Caco-2 (cell line): ENCODE measurements around the gene SEMG2. TPM values are rescaled to one million over a fixed set of nuclear protein-coding genes. Genes with fewer than 3 reads are reported as not detected.

Experiments used
- BruUV-seq: library from RNA; stranded (reverse); fragments of 400-500 nt; replicated peaks from 2 replicates; lab custom pipeline; 2021; lab: Mats Ljungman, UMichigan
- CTCF ChIA-PET: fragments of 300-600 bp; sonication (Branson Sonifier 250); formaldehyde crosslinking; loops from one replicate; lab custom pipeline; 2022; ENCODE audit warnings: antibody characterized with exemption; lab: Charles Lee
- POLR2A ChIA-PET: fragments of 300-600 bp; sonication (Branson Sonifier 250); formaldehyde crosslinking; loops from one replicate; lab custom pipeline; 2022; ENCODE audit warnings: antibody characterized with exemption; lab: Charles Lee
- DNase-seq, 2 experiments: peaks; one replicate each; pipeline versions ENCODE4 v3.0.0 to v3.0.0-alpha.2; 2020 to 2022
- H3K27me3 ChIP-seq: replicated peaks from 2 replicates; pipeline ENCODE4 v1.6.0; 2011; ENCODE audit warnings: low read length; ENCODE audit not compliant: control insufficient read depth, insufficient read depth
- H3K36me3 ChIP-seq: 2 replicates; pipeline ENCODE4 v1.5.1; 2011; ENCODE audit warnings: low read length; ENCODE audit not compliant: control insufficient read depth, insufficient read depth
- H3K4me1 ChIP-seq: fragments of 250-450 bp; sonication (Bioruptor Pico); 2 replicates; pipeline ENCODE4 v1.5.1; 2020; ENCODE audit warnings: mild to moderate bottlenecking
- H3K4me3 ChIP-seq: 2 replicates; pipeline ENCODE4 v1.5.1; 2011; ENCODE audit warnings: low read depth, mild to moderate bottlenecking, control low read depth, low read length
- H3K9me3 ChIP-seq: fragments of 250-450 bp; sonication (Bioruptor Pico); 2 replicates; pipeline ENCODE4 v1.5.1; 2020; ENCODE audit warnings: mild to moderate bottlenecking, moderate library complexity
- H3K27ac Mint-ChIP-seq: one replicate; pipeline ENCODE4 v1.8.0; 2022; ENCODE audit warnings: mixed read lengths; ENCODE audit not compliant: unreplicated experiment
- H3K27me3 Mint-ChIP-seq: one replicate; pipeline ENCODE4 v1.8.0; 2022; ENCODE audit warnings: mixed read lengths; ENCODE audit not compliant: insufficient read depth, unreplicated experiment
- H3K36me3 Mint-ChIP-seq: one replicate; pipeline ENCODE4 v1.8.0; 2022; ENCODE audit warnings: mild to moderate bottlenecking, mixed read lengths; ENCODE audit not compliant: insufficient read depth, unreplicated experiment
- H3K4me1 Mint-ChIP-seq: one replicate; pipeline ENCODE4 v1.8.0; 2022; ENCODE audit warnings: low read depth, mixed read lengths; ENCODE audit not compliant: unreplicated experiment
- H3K4me3 Mint-ChIP-seq: one replicate; pipeline ENCODE4 v1.8.0; 2022; ENCODE audit warnings: mild to moderate bottlenecking, moderate library complexity, mixed read lengths; ENCODE audit not compliant: unreplicated experiment
- H3K9me3 Mint-ChIP-seq: one replicate; pipeline ENCODE4 v1.8.0; 2022; ENCODE audit warnings: mixed read lengths; ENCODE audit not compliant: unreplicated experiment
- CTCF ChIP-seq, 2 experiments: fragments of 200-600 bp in 1 of 2; IDR thresholded peaks; 1 replicate in 1 of 2; 2 replicates in 1 of 2; pipeline versions ENCODE4 v1.5.1 to v1.8.0; 2011 to 2022; ENCODE audit warnings: antibody characterized with exemption in 1 of 2, control low read depth in 1 of 2, inconsistent platforms in 1 of 2, low read depth in 1 of 2, low read length in 1 of 2, mild to moderate bottlenecking in 1 of 2, moderate library complexity in 1 of 2; ENCODE audit not compliant: insufficient read depth in 1 of 2, severe bottlenecking in 1 of 2, unreplicated experiment in 1 of 2
- intact Hi-C: fragments of 100-400 bp; cut with micrococcal nuclease; formaldehyde crosslinking; loops from one replicate; pipeline ENCODE4 v1.10.0; 2022; ENCODE audit not compliant: unreplicated experiment
- total RNA-seq: library from RNA; stranded (reverse); gene quantifications from 2 replicates; pipeline ENCODE4 v1.2.3, GENCODE V29; 2022

SEMG2 gene
- total RNA-seq, 1 experiment from 2014 or later, result not detected

DNA sequence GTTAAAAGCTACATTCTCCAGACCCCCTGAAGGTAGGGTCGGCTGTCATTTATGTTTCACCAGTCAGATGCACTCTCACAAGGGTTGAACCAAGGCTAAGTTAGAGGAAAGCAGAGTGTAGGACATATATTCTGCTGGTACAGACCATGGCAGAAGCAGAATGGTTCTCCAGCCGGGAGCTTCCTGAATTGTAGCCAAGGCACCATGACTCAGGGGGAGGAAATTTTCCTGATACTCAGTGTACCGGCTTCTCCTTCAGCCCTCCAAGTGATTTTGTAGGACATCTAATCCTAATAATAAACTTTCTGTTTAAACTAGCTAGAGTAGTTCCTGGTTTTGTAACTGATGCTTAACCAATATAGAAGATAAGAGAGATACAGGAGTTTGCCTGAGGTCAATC lies 47.4 kb downstream of the SEMG2 start:
- Histone ChIP-seq H3K27me3 (peaks cover 2% of the 10 kb centered on the region; the same call in 1 of the 2 replicates), H3K4me1 (no peaks in the 10 kb centered on the region), H3K4me3 (no peak overlapping the region), H3K9me3 (no peaks in the 10 kb centered on the region), H3K36me3 (no peaks in the 10 kb centered on the region)
- TF ChIP-seq CTCF (IDR thresholded peaks at IDR 0.05; ENCODE audit: insufficient read depth in 1 of 2, low read depth in 1 of 2, low read length in 1 of 2, severe bottlenecking in 1 of 2, unreplicated experiment in 1 of 2), result no peak
- intact Hi-C loops, result no loop called here
- DNase-seq, result no peak
- ChIA-PET POLR2A (no interaction called here), CTCF (interaction anchor here (0.7 to 0.9 kb wide), 2 partner anchors 22 to 25 kb away, joined by 3 read pairs; no protein-coding TSS in a partner anchor)
- no TSS peak for BruUV-seq
- Mint-ChIP-seq H3K27me3 (peaks cover 25% of the 10 kb centered on the region), H3K27ac (no peak overlapping the region), H3K9me3 (no peaks in the 10 kb centered on the region), H3K36me3 (no peaks in the 10 kb centered on the region), H3K4me3 (no peak overlapping the region), H3K4me1 (no peaks in the 10 kb centered on the region)

GRCh38 chr20:45269056-45269455 lies 47.9 kb downstream of the SEMG2 start:
- H3K9me3 Mint-ChIP-seq, result no peaks in the 10 kb centered on the region
- no peak overlapping the region for H3K27ac Mint-ChIP-seq
- ChIA-PET POLR2A (no interaction called here), CTCF (interaction anchor here (0.9 kb wide), 1 partner anchor 22 kb away, joined by 3 read pairs; no protein-coding TSS in a partner anchor)
- no peak overlapping the region for H3K4me3 Mint-ChIP-seq
- Histone ChIP-seq H3K36me3 (no peaks in the 10 kb centered on the region), H3K27me3 (peaks cover 2% of the 10 kb centered on the region; the same call in 1 of the 2 replicates), H3K9me3 (no peaks in the 10 kb centered on the region), H3K4me3 (no peak overlapping the region), H3K4me1 (no peaks in the 10 kb centered on the region)
- peaks cover 25% of the 10 kb centered on the region for H3K27me3 Mint-ChIP-seq
- no peak for DNase-seq
- no TSS peak for BruUV-seq
- TF ChIP-seq CTCF (IDR thresholded peaks at IDR 0.05; ENCODE audit: insufficient read depth in 1 of 2, low read depth in 1 of 2, low read length in 1 of 2, severe bottlenecking in 1 of 2, unreplicated experiment in 1 of 2), result no peak
- no peaks in the 10 kb centered on the region for H3K4me1 Mint-ChIP-seq
- intact Hi-C loops, result no loop called here
- no peaks in the 10 kb centered on the region for H3K36me3 Mint-ChIP-seq

DNA sequence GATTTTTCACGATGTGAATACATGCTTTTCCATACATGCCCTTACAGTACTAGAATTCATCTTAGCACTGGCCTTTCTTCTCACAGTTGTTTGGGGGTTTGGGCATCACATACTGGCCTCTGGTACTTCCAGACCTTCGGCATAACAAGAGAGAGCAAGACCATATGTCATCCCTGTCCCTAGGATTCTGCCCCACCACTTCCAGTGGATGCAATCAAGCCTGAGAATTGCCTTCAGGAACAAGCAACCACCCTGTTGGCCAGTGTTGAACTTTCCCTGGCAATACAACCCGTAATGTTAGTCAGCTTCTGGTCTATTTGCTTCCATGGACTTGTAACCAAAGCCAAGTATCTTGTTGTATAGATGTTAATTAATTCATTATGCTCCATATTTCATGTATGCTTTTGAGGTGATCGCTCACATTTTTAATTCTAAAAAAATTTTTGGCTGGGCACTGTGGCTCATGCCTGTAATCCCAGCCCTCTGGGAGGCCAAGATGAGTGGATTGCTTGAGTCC lies 48.6 kb downstream of the SEMG2 start:
- BruUV-seq, result no TSS peak
- intact Hi-C loops, result no loop called here
- CTCF ChIA-PET, result no interaction called here

More for the DNA sequence above, 48.6 kb downstream of the SEMG2 start:
- POLR2A ChIA-PET, result no interaction called here
- no peaks in the 10 kb centered on the region for H3K36me3 ChIP-seq
- Mint-ChIP-seq H3K9me3 (no peaks in the 10 kb centered on the region), H3K27me3 (peaks cover 25% of the 10 kb centered on the region), H3K4me3 (no peak overlapping the region), H3K36me3 (no peaks in the 10 kb centered on the region), H3K4me1 (no peaks in the 10 kb centered on the region), H3K27ac (no peak overlapping the region)
- no peak for DNase-seq
- H3K27me3 ChIP-seq, result no peaks in the 10 kb centered on the region
- no peaks in the 10 kb centered on the region for H3K4me1 ChIP-seq
- no peak overlapping the region for H3K4me3 ChIP-seq
- no peaks in the 10 kb centered on the region for H3K9me3 ChIP-seq
- no peak for TF ChIP-seq CTCF (IDR thresholded peaks at IDR 0.05; ENCODE audit: insufficient read depth in 1 of 2, low read depth in 1 of 2, low read length in 1 of 2, severe bottlenecking in 1 of 2, unreplicated experiment in 1 of 2)

Other genes starting within 250 kb of the SEMG2 start
- gene KCNS1, start 120.2 kb upstream of the SEMG2 start, total RNA-seq, result 0.09 TPM in 1 of 2 replicates, not detected in the other
- not detected in 2 replicates for gene WFDC5, start 106.2 kb upstream of the SEMG2 start, total RNA-seq
- not detected in 2 replicates for gene WFDC12, start 96.9 kb upstream of the SEMG2 start, total RNA-seq
- gene PI3, start 46.5 kb upstream of the SEMG2 start, total RNA-seq, result 3.7 and 6.8 TPM in 2 replicates
- gene SEMG1, start 14.3 kb upstream of the SEMG2 start, total RNA-seq, result not detected in 2 replicates
- gene SLPI, start 33.2 kb downstream of the SEMG2 start, total RNA-seq, result 3.0 TPM in 2 replicates
- gene RBPJL, start 85.5 kb downstream of the SEMG2 start, total RNA-seq, result not detected in 2 replicates
- gene MATN4, start 86.9 kb downstream of the SEMG2 start, total RNA-seq, result not detected in 2 replicates
- 227 and 242 TPM in 2 replicates for gene SDC4, start 127.1 kb downstream of the SEMG2 start, total RNA-seq
- 62.1 and 67.1 TPM in 2 replicates for gene SYS1, start 141.8 kb downstream of the SEMG2 start, total RNA-seq
- not detected in 2 replicates for gene TP53TG5, start 157.0 kb downstream of the SEMG2 start, total RNA-seq
- gene DBNDD2, start 186.9 kb downstream of the SEMG2 start, total RNA-seq, result 71.0 and 74.3 TPM in 2 replicates
- 239 and 259 TPM in 2 replicates for gene PIGT, start 194.8 kb downstream of the SEMG2 start, total RNA-seq
- gene WFDC2, start 248.4 kb downstream of the SEMG2 start, total RNA-seq, result 14.3 and 16.9 TPM in 2 replicates